Measurements from ENCODE around the gene DNM3.
A peak's percentile ranks its signal among the peaks of the same experiment; 100 is the strongest.

The DNM3 gene

GRCh38 chr1:172393354-172393753, 552.1 kb downstream of the DNM3 start:
- TF ChIP-seq POLR2AphosphoS5 (IDR thresholded peaks at IDR 0.05; ENCODE audit: borderline replicate concordance, low read depth, low read length) (no peak), FOXP2 (optimal IDR thresholded peaks at IDR 0.05; ENCODE audit: control extremely low read depth, extremely low read length, insufficient read depth) (no peak), EZH2 (IDR thresholded peaks at IDR 0.05) (no peak)
- no peak overlapping the region for H3K27ac ChIP-seq
- H3K4me3 ChIP-seq = no peak overlapping the region
- H3K9me3 ChIP-seq (ENCODE audit: low read depth, low read length) = no peaks in the 10 kb centered on the region
- DNase-seq (ENCODE audit: low read depth, low spot score) = no peak
- no peaks in the 10 kb centered on the region for H3K36me3 ChIP-seq (ENCODE audit: insufficient read depth, low read length)
- H3K9ac ChIP-seq (ENCODE audit: insufficient read length) = no peak overlapping the region

- H3K36me3 ChIP-seq (ENCODE audit: insufficient read depth, low read length) = no peaks in the 10 kb centered on the region
- H3K4me3 ChIP-seq = no peak overlapping the region
- no peaks in the 10 kb centered on the region for H3K9me3 ChIP-seq (ENCODE audit: low read depth, low read length)
- DNase-seq (ENCODE audit: low read depth, low spot score) = no peak
- no peak overlapping the region for H3K27ac ChIP-seq
- H3K9ac ChIP-seq (ENCODE audit: insufficient read length) = no peak overlapping the region
- TF ChIP-seq EZH2 (IDR thresholded peaks at IDR 0.05) = no peak
These were observed 552.9 kb downstream of the DNM3 start for GRCh38 chr1:172394141-172394751.

DNA sequence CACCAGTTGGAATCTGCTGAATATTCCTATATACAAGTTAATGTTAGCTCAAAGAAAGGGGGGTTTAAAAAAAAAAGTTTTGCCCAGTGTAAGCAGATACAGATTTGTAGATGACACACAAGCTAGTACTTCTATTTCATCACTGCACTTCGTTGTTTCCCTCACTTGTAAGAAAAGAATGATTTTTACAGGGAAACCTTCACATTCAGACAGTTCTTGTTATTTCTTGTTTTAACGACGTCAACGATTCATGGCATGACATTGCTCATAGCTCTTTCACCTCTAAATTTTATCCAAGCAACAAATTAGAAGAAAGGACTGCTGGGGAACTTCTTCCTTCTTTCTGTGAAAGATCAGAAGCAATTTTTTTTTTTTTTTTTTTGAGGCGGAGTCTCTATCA, 553.5 kb downstream of the DNM3 start:
- H3K36me3 ChIP-seq (ENCODE audit: insufficient read depth, low read length) = no peaks in the 10 kb centered on the region
- H3K9me3 ChIP-seq (ENCODE audit: low read depth, low read length) = no peaks in the 10 kb centered on the region
- TF ChIP-seq POLR2AphosphoS5 (IDR thresholded peaks at IDR 0.05; ENCODE audit: borderline replicate concordance, low read depth, low read length) = no peak
- TF ChIP-seq EZH2 (IDR thresholded peaks at IDR 0.05) = no peak
- TF ChIP-seq FOXP2 (optimal IDR thresholded peaks at IDR 0.05; ENCODE audit: control extremely low read depth, extremely low read length, insufficient read depth) = no peak
- no peak for DNase-seq (ENCODE audit: low read depth, low spot score)
- no peak overlapping the region for H3K9ac ChIP-seq (ENCODE audit: insufficient read length)
- H3K4me3 ChIP-seq = no peak overlapping the region
- no peak overlapping the region for H3K27ac ChIP-seq

DNA sequence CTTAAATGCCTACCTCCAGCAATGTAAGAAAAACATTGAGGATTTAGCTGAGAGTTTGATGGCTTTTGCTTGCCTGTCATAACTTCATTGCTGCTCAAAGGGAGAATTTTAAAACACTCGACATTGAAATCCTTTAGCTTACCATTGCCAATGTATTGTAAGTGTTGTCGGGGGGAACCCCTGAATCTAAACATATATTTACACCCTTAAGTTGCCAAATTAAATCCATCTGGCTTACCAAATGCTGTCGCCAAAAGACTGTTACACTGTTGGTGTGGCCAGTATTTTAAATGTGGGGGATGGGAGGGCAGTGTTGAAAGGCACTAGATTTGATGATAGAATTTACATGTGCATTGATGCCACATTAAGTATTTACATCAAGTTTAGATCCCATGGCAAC, 554.3 kb downstream of the DNM3 start:
- H3K4me3 ChIP-seq = no peak overlapping the region
- no peak overlapping the region for H3K9ac ChIP-seq (ENCODE audit: insufficient read length)
- no peaks in the 10 kb centered on the region for H3K9me3 ChIP-seq (ENCODE audit: low read depth, low read length)
- H3K27ac ChIP-seq = no peak overlapping the region
- no peak for TF ChIP-seq FOXP2 (optimal IDR thresholded peaks at IDR 0.05; ENCODE audit: control extremely low read depth, extremely low read length, insufficient read depth)
- no peak for TF ChIP-seq POLR2AphosphoS5 (IDR thresholded peaks at IDR 0.05; ENCODE audit: borderline replicate concordance, low read depth, low read length)
- TF ChIP-seq EZH2 (IDR thresholded peaks at IDR 0.05) = no peak
- H3K36me3 ChIP-seq (ENCODE audit: insufficient read depth, low read length) = no peaks in the 10 kb centered on the region
- no peak for DNase-seq (ENCODE audit: low read depth, low spot score)

DNA sequence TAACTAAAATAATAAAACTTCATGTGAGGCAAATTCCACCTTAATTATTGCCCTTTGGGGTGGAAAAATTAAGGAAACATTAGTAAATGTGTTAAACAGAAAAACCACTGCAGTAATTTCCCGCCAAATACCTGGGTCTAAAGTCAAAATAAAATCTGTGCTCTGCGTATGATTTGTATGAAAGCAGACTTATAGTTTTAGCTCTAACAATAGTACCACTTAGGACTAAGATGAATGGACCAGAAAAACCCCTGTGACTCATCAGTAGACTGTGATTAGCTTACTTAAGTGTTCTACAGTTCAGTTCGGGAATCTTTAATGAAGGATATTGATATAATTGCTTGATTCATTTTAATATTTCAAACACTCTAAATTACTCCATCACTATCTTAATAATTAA, 555.9 kb downstream of the DNM3 start:
- DNase-seq (ENCODE audit: low read depth, low spot score) = no peak
- Histone ChIP-seq H3K36me3 (ENCODE audit: insufficient read depth, low read length) (no peaks in the 10 kb centered on the region), H3K4me3 (no peak overlapping the region), H3K9me3 (ENCODE audit: low read depth, low read length) (no peaks in the 10 kb centered on the region), H3K27ac (no peak overlapping the region), H3K9ac (ENCODE audit: insufficient read length) (no peak overlapping the region)
- TF ChIP-seq FOXP2 (optimal IDR thresholded peaks at IDR 0.05; ENCODE audit: control extremely low read depth, extremely low read length, insufficient read depth) = no peak
- no peak for TF ChIP-seq EZH2 (IDR thresholded peaks at IDR 0.05)
- TF ChIP-seq POLR2AphosphoS5 (IDR thresholded peaks at IDR 0.05; ENCODE audit: borderline replicate concordance, low read depth, low read length) = no peak

GRCh38 chr1:172397633-172398032, 556.3 kb downstream of the DNM3 start:
- no peak for DNase-seq (ENCODE audit: low read depth, low spot score)
- TF ChIP-seq FOXP2 (optimal IDR thresholded peaks at IDR 0.05; ENCODE audit: control extremely low read depth, extremely low read length, insufficient read depth) = no peak
- no peak for TF ChIP-seq EZH2 (IDR thresholded peaks at IDR 0.05)
- no peak for TF ChIP-seq POLR2AphosphoS5 (IDR thresholded peaks at IDR 0.05; ENCODE audit: borderline replicate concordance, low read depth, low read length)
- H3K9me3 ChIP-seq (ENCODE audit: low read depth, low read length) = no peaks in the 10 kb centered on the region
- H3K9ac ChIP-seq (ENCODE audit: insufficient read length) = no peak overlapping the region
- H3K36me3 ChIP-seq (ENCODE audit: insufficient read depth, low read length) = no peaks in the 10 kb centered on the region
- 0 out of 2 replicates have a peak overlapping the region, but pooled peaks have one; percentile 38 for H3K27ac ChIP-seq
- no peak overlapping the region for H3K4me3 ChIP-seq

GRCh38 chr1:172398193-172398592, 556.9 kb downstream of the DNM3 start:
- Histone ChIP-seq H3K36me3 (ENCODE audit: insufficient read depth, low read length) (no peaks in the 10 kb centered on the region), H3K4me3 (no peak overlapping the region), H3K27ac (peak overlapping the region; percentile 38), H3K9me3 (ENCODE audit: low read depth, low read length) (no peaks in the 10 kb centered on the region), H3K9ac (ENCODE audit: insufficient read length) (no peak overlapping the region)
- no peak for TF ChIP-seq EZH2 (IDR thresholded peaks at IDR 0.05)
- TF ChIP-seq POLR2AphosphoS5 (IDR thresholded peaks at IDR 0.05; ENCODE audit: borderline replicate concordance, low read depth, low read length) = no peak
- TF ChIP-seq FOXP2 (optimal IDR thresholded peaks at IDR 0.05; ENCODE audit: control extremely low read depth, extremely low read length, insufficient read depth) = no peak
- DNase-seq (ENCODE audit: low read depth, low spot score) = no peak

- peak overlapping the region; percentile 15 for H3K9ac ChIP-seq (ENCODE audit: insufficient read length)
- peak overlapping the region; percentile 38 for H3K27ac ChIP-seq
- DNase-seq (ENCODE audit: low read depth, low spot score) = peak; percentile 44
- H3K9me3 ChIP-seq (ENCODE audit: low read depth, low read length) = no peaks in the 10 kb centered on the region
- H3K36me3 ChIP-seq (ENCODE audit: insufficient read depth, low read length) = no peaks in the 10 kb centered on the region
- peak overlapping the region; percentile 70 for H3K4me3 ChIP-seq
- TF ChIP-seq POLR2AphosphoS5 (IDR thresholded peaks at IDR 0.05; ENCODE audit: borderline replicate concordance, low read depth, low read length) (no peak; the same call in 1 of the 2 replicates), EZH2 (IDR thresholded peaks at IDR 0.05) (no peak), FOXP2 (optimal IDR thresholded peaks at IDR 0.05; ENCODE audit: control extremely low read depth, extremely low read length, insufficient read depth) (no peak)
These were observed 557.9 kb downstream of the DNM3 start for GRCh38 chr1:172398970-172399755.

All from SK-N-MC (cell line).